HEK293T (cell line): ENCODE results near the gene APOBEC3C.

Experiments used
- BHLHE40 ChIP-seq: fragments of 450-650 bp; IDR thresholded peaks from 2 replicates; pipeline ENCODE4 v1.6.1; 2016; ENCODE audit warnings: mild to moderate bottlenecking, moderate library complexity, borderline replicate concordance
- CTBP1 ChIP-seq: fragments of 450-650 bp; IDR thresholded peaks from 2 replicates; pipeline ENCODE4 v1.6.1; 2016; ENCODE audit warnings: borderline replicate concordance
- SUZ12 ChIP-seq: fragments of 450-650 bp; IDR thresholded peaks from 2 replicates; pipeline ENCODE4 v1.6.1; 2016; ENCODE audit warnings: mild to moderate bottlenecking
- TARDBP ChIP-seq: fragments of 450-650 bp; IDR thresholded peaks from 2 replicates; pipeline ENCODE4 v1.6.1; 2016
- TF ChIP-seq, protein P1 (sequence below): fragments of 450-650 bp; IDR thresholded peaks from 2 replicates; pipeline ENCODE4 v1.6.1; 2016

DNA sequence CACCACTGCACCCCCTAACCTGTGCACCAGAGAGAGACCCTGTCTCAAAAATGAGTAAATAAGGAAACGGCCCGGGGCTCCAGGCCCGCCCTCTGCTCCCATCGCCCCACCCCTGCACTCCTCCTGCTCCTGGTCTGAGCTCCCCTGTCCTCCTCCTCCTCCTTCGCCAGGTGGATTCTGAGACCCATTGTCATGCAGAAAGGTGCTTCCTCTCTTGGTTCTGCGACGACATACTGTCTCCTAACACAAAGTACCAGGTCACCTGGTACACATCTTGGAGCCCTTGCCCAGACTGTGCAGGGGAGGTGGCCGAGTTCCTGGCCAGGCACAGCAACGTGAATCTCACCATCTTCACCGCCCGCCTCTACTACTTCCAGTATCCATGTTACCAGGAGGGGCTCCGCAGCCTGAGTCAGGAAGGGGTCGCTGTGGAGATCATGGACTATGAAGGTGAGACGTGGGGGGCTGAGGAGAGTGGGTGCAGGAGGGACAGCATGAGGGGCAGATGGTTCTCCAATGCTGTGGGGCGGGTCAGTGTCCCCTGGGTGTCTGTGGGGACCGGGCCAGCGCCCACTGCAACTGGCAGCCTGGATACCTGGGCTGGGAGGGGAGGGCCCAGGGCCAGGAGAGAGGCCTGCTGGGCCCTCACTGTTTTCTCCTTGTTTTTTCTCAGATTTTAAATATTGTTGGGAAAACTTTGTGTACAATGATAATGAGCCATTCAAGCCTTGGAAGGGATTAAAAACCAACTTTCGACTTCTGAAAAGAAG, 3.7 kb downstream of the APOBEC3C start:
- no peak for TF ChIP-seq BHLHE40
- TF ChIP-seq, protein P1, sequence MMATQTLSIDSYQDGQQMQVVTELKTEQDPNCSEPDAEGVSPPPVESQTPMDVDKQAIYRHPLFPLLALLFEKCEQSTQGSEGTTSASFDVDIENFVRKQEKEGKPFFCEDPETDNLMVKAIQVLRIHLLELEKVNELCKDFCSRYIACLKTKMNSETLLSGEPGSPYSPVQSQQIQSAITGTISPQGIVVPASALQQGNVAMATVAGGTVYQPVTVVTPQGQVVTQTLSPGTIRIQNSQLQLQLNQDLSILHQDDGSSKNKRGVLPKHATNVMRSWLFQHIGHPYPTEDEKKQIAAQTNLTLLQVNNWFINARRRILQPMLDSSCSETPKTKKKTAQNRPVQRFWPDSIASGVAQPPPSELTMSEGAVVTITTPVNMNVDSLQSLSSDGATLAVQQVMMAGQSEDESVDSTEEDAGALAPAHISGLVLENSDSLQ = no peak
- no peak for TF ChIP-seq SUZ12
- no peak for TF ChIP-seq TARDBP
- no peak for TF ChIP-seq CTBP1
